ENCODE results near the gene PNMA6F.

- TF ChIP-seq CTCF (IDR thresholded peaks at IDR 0.05) (no peak), POLR2A (IDR thresholded peaks at IDR 0.05) (no peak), POLR2AphosphoS5 (IDR thresholded peaks at IDR 0.05) (no peak)
Observed at GRCh38 chrX:153336988-153337387, 15.4 kb upstream of the PNMA6F start.
